Measurements from ENCODE around the gene DGCR2. TPM values are rescaled to one million over a fixed set of nuclear protein-coding genes. Genes with fewer than 3 reads are reported as not detected.

The DGCR2 gene
- total and polyA plus RNA-seq, 2 of the 8 experiments (the other 6 are each of a cell fraction or from before 2014, with no cell fraction given), result 42.3 to 62.2 TPM

DNA sequence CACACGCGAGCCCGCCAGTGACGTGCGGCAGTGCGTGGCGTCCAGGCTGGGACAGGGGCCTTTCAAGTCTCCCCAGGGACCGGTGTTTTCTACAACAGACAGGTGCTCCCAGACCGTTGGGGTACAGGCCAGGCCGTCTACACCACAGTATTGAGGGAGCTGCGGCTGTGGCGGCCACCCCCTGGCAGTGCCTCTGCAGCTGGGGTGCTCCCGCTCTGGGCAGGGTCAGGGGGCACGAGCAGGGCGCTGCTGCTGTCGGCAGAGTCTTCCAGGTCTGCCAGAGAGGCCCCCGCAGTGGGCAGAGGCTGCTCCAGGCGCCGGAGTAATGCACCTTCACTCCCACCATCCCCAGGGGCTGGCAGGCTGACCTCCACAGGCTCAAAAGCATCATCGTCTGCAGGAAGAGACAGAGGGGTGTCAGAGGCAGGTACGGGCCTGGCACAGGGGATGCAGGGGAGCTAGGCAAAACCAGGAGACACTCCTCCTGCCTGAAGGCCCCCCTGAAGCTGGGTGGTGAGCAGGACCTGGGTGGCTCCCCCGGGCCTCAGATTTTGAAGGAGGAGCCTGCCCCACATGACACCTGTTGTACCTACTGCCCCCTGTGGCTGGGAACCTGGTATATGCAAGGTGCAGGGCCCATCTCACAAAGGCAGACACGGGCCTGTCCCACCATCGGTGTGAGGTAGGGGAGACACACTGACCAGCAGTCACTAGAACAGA is 83.3 kb downstream of the DGCR2 start:
- ChIA-PET POLR2A (ENCODE audit: partially characterized antibody) (interaction anchor here (0.6 kb wide), 1 partner anchor 42 kb away, joined by 3 read pairs; no protein-coding TSS in a partner anchor), CTCF (ENCODE audit: partially characterized antibody) (interaction anchor here (0.7 to 4.7 kb wide), 5 partner anchors 9 to 68 kb away, joined by 3 to 14 read pairs (median 6); no protein-coding TSS in a partner anchor)
- H3K56ac ChIP-seq (replicated peaks; ENCODE audit: insufficient read length, low read depth, low read length), result no peak overlapping the region
- no peak overlapping the region for H4K5ac ChIP-seq (ENCODE audit: insufficient read length, low read depth, low read length)
- no peak overlapping the region for H3K18ac ChIP-seq (ENCODE audit: extremely low read depth, low read length)
- no peak overlapping the region for H2BK120ac ChIP-seq (replicated peaks; ENCODE audit: low read depth, low read length)
- no peaks in the 10 kb centered on the region; a peak in 1 of 7 replicates for H3K4me1 ChIP-seq (replicated peaks in 1 of 4; ENCODE audit: control insufficient read depth in 3 of 4, insufficient read depth in 4 of 4, low read length in 3 of 4)
- peaks cover 0 to 15% (median 9%) of the 10 kb centered on the region in 4 experiments; a peak in 6 of 8 replicates for H3K36me3 ChIP-seq (ENCODE audit: control insufficient read depth in 2 of 4, insufficient read depth in 4 of 4, low read length in 3 of 4)
- no peak overlapping the region for H3K4me2 ChIP-seq (ENCODE audit: insufficient read depth in 1 of 2, low read depth in 2 of 2, low read length in 2 of 2)
- H2AK5ac ChIP-seq (ENCODE audit: low read depth, low read length), result no peak overlapping the region
- FAIRE-seq (no peak), DNase-seq (ENCODE audit: low read depth in 1 of 2, low spot score in 2 of 2) (no peak)
- H3K4ac ChIP-seq (replicated peaks; ENCODE audit: insufficient read length, low read depth, low read length), result no peak overlapping the region
- 92% methylated on average over 20 of the region's 24 CpGs; no CpG with 5 or more reads in 1 of the 2 experiments for WGBS, 2 experiments (ENCODE audit: extremely low coverage in 1 of 2, insufficient coverage in 1 of 2, insufficient read length in 1 of 2, insufficient replicate concordance in 2 of 2, low coverage in 1 of 2, low lambda C conversion rate in 2 of 2, missing lambda C conversion rate in 1 of 2)
- H2BK20ac ChIP-seq (ENCODE audit: low read length), result no peak overlapping the region
- H3K23me2 ChIP-seq (ENCODE audit: low read depth, low read length), result no peaks in the 10 kb centered on the region
- no peak overlapping the region for H3K9ac ChIP-seq (replicated peaks in 1 of 4; ENCODE audit: extremely low read depth in 1 of 4, low read depth in 3 of 4, low read length in 3 of 4)
- H2BK15ac ChIP-seq (ENCODE audit: low read length), result no peak overlapping the region
- no peak overlapping the region for H4K91ac ChIP-seq (replicated peaks; ENCODE audit: insufficient read length, low read length)
- H3K23ac ChIP-seq (ENCODE audit: insufficient read length), result no peak overlapping the region
- H3K14ac ChIP-seq (ENCODE audit: insufficient read length), result no peak overlapping the region
- H2BK5ac ChIP-seq (ENCODE audit: low read depth, low read length), result no peak overlapping the region; the same call in 1 of the 2 replicates
- no peaks in the 10 kb centered on the region for H3K27me3 ChIP-seq (replicated peaks in 1 of 4; ENCODE audit: control insufficient read depth in 3 of 4, extremely low read depth in 1 of 4, insufficient read depth in 3 of 4, low read length in 3 of 4)
- H3K27ac ChIP-seq (ENCODE audit: low read depth, low read length), result no peak overlapping the region
- H4K20me1 ChIP-seq (replicated peaks in 1 of 2; ENCODE audit: control insufficient read depth in 1 of 2, insufficient read depth in 2 of 2, low read length in 2 of 2), result peaks cover 0 to 27% of the 10 kb centered on the region in 2 experiments
- no peak overlapping the region for H2AFZ ChIP-seq (ENCODE audit: low read length)
- H3K4me3 ChIP-seq (ENCODE audit: extremely low read depth in 1 of 4, insufficient read depth in 2 of 4, low read depth in 3 of 4, low read length in 4 of 4), result no peak overlapping the region
- no peak overlapping the region for H2BK12ac ChIP-seq (ENCODE audit: low read depth, low read length)
- no peak for TF ChIP-seq KDM1A (IDR thresholded peaks at IDR 0.05; ENCODE audit: borderline replicate concordance, low read length)
- TF ChIP-seq, protein P1, sequence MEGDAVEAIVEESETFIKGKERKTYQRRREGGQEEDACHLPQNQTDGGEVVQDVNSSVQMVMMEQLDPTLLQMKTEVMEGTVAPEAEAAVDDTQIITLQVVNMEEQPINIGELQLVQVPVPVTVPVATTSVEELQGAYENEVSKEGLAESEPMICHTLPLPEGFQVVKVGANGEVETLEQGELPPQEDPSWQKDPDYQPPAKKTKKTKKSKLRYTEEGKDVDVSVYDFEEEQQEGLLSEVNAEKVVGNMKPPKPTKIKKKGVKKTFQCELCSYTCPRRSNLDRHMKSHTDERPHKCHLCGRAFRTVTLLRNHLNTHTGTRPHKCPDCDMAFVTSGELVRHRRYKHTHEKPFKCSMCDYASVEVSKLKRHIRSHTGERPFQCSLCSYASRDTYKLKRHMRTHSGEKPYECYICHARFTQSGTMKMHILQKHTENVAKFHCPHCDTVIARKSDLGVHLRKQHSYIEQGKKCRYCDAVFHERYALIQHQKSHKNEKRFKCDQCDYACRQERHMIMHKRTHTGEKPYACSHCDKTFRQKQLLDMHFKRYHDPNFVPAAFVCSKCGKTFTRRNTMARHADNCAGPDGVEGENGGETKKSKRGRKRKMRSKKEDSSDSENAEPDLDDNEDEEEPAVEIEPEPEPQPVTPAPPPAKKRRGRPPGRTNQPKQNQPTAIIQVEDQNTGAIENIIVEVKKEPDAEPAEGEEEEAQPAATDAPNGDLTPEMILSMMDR (IDR thresholded peaks at IDR 0.05; ENCODE audit: control extremely low read depth in 1 of 3, insufficient read depth in 1 of 3, low read depth in 1 of 3, low read length in 3 of 3), result peak in 1 of 3 experiments; percentile 14; a peak in 1 of 4 replicates
- H3K79me2 ChIP-seq (ENCODE audit: control insufficient read depth in 1 of 2, insufficient read depth in 2 of 2, low read length in 2 of 2), result no peaks in the 10 kb centered on the region
- no peak overlapping the region for H4K8ac ChIP-seq (ENCODE audit: extremely low read depth, insufficient read depth, low read length)
- no peaks in the 10 kb centered on the region for H3K9me3 ChIP-seq (ENCODE audit: insufficient read depth in 2 of 2, low read depth in 1 of 2, low read length in 1 of 2)
- no peaks in the 10 kb centered on the region; the same call in 1 of the 2 replicates for H3K79me1 ChIP-seq (ENCODE audit: low read depth, low read length)

Measured in H1 (cell line).